HG03175 (cell line): ENCODE measurements around the gene TSHZ1.

Experiments
- ATAC-seq: cut with Tn5 transposase; IDR thresholded peaks from one replicate; pipeline ENCODE4 v1.9.1; 2021; ENCODE audit warnings: mild to moderate bottlenecking, moderate library complexity; ENCODE audit not compliant: unreplicated experiment

TSHZ1 gene

GRCh38 chr18:75220551-75221355 is 10.2 kb downstream of the TSHZ1 start:
- no peak for ATAC-seq

GRCh38 chr18:75221397-75221796 is 10.8 kb downstream of the TSHZ1 start:
- no peak for ATAC-seq

GRCh38 chr18:75221897-75222296 is 11.3 kb downstream of the TSHZ1 start:
- ATAC-seq, result no peak

GRCh38 chr18:75222407-75222806 is 11.8 kb downstream of the TSHZ1 start:
- ATAC-seq, result no peak

GRCh38 chr18:75223687-75224347 is 13.2 kb downstream of the TSHZ1 start:
- ATAC-seq, result no peak

- no peak for ATAC-seq
Observed at GRCh38 chr18:75226286-75226955, 15.8 kb downstream of the TSHZ1 start.

GRCh38 chr18:75226956-75227316 is 16.3 kb downstream of the TSHZ1 start:
- ATAC-seq, result no peak

GRCh38 chr18:75227535-75228296 is 17.1 kb downstream of the TSHZ1 start:
- no peak for ATAC-seq

- no peak for ATAC-seq
Observed at GRCh38 chr18:75228967-75229366, 18.4 kb downstream of the TSHZ1 start.

GRCh38 chr18:75229437-75229836 is 18.8 kb downstream of the TSHZ1 start:
- no peak for ATAC-seq

- ATAC-seq, result no peak
Observed at GRCh38 chr18:75230163-75231052, 19.8 kb downstream of the TSHZ1 start.

GRCh38 chr18:75231053-75231406 is 20.4 kb downstream of the TSHZ1 start:
- no peak for ATAC-seq

- no peak for ATAC-seq
Observed at GRCh38 chr18:75234901-75235300, 24.3 kb downstream of the TSHZ1 start.

GRCh38 chr18:75235896-75236295 is 25.3 kb downstream of the TSHZ1 start:
- ATAC-seq, result no peak

GRCh38 chr18:75238100-75238499 is 27.5 kb downstream of the TSHZ1 start:
- no peak for ATAC-seq

- ATAC-seq, result no peak
Observed at GRCh38 chr18:75238786-75239185, 28.2 kb downstream of the TSHZ1 start.

- ATAC-seq, result no peak
Observed at GRCh38 chr18:75240433-75240832, 29.8 kb downstream of the TSHZ1 start.

GRCh38 chr18:75241705-75242104 is 31.1 kb downstream of the TSHZ1 start:
- no peak for ATAC-seq

GRCh38 chr18:75244351-75245313 is 34.0 kb downstream of the TSHZ1 start:
- no peak for ATAC-seq
